Fibroblast of skin of back (primary cell): Measurements from ENCODE around the gene C19orf85. TPM values are rescaled to one million over a fixed set of nuclear protein-coding genes. Genes with fewer than 3 reads are reported as not detected.
"Not testable (repeated sequence)": the region's sequence is repeated elsewhere in the genome, so short reads cannot be mapped to it uniquely, and the experiment has no call there.

ENCODE experiments used
- DNase-seq: peaks from one replicate; pipeline ENCODE4 v3.0.0-alpha.2; 2013
- polyA plus RNA-seq, 2 experiments: library from polyadenylated mRNA; unstranded; fragments of 120-200 nt; gene quantifications; one replicate each; pipeline ENCODE4 v1.2.1, GENCODE V29; 2013; ENCODE audit not compliant: insufficient read length in 2 of 2

Gene C19orf85
- not detected for polyA plus RNA-seq (2013, experiment 1 of 2; ENCODE audit: insufficient read length)
- polyA plus RNA-seq (2013, experiment 2 of 2; ENCODE audit: insufficient read length) = not detected

- DNase-seq = no peak
Observed at GRCh38 chr19:55464662-55465054, at the start of gene C19orf85. C19orf85 (minus strand) TSS chr19:55464751; CDS start chr19:55464554, 197 bp downstream.

DNA sequence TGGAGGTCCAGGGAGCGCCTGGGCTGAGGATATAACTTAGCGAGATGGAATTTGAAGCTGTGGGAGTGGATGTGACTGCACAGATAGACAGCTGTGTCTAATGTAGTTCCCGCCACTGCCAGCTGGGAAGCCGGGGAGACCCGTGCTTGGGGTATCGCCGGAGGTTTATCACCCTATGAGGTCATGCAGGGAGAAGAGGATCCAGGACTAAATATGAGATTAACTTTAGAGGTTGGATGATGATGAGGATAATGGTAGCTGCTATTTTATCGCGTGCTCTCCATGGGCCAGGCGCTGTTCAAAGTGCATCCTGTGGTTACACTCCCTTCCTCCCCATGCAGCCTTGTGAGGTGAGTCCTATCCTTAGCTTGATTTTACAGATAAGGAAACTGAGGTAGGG, 43.6 kb upstream of the C19orf85 start:
- DNase-seq = no peak

DNA sequence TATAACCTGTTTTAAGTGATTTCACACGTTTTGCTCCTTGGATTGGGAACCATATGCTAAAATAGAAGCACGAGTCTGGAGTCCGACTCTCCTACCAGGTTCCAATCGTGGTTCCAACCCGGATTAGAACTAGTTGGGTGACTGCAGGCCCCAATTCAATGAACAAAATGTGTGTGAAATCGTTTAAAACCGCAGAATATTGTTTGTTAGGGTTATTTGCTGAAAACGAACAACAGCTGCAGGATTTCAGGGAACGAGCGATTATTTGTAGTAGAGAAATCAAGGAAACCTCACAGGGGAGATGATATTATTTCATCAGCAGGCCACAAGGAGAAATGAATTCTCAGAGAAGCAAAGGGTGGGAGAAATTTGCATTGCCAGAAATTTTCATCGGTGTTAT, 40.4 kb upstream of the C19orf85 start:
- no peak for DNase-seq

- DNase-seq = no peak
Observed at GRCh38 chr19:55504252-55504603, 39.7 kb upstream of the C19orf85 start.

GRCh38 chr19:55503502-55504251, 39.1 kb upstream of the C19orf85 start:
- peak; percentile 90 for DNase-seq

DNA sequence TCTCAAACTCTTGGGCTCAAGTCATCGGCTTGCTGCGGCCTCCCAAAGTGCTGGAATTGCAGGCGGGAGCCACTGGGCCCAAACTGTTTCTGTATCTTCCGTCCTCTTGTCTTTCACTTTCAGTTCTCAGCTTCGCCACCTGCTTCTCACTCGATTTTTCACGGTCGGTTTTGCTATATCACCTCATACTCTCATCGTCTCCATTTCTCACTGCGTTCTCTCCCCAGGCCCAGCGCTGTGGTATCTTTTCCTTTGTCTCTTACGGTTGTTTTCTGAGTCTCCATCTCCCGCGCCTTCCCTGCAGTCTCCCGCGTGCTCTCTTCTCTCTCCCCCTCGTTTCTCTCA, 38.6 kb upstream of the C19orf85 start:
- DNase-seq = no peak

DNA sequence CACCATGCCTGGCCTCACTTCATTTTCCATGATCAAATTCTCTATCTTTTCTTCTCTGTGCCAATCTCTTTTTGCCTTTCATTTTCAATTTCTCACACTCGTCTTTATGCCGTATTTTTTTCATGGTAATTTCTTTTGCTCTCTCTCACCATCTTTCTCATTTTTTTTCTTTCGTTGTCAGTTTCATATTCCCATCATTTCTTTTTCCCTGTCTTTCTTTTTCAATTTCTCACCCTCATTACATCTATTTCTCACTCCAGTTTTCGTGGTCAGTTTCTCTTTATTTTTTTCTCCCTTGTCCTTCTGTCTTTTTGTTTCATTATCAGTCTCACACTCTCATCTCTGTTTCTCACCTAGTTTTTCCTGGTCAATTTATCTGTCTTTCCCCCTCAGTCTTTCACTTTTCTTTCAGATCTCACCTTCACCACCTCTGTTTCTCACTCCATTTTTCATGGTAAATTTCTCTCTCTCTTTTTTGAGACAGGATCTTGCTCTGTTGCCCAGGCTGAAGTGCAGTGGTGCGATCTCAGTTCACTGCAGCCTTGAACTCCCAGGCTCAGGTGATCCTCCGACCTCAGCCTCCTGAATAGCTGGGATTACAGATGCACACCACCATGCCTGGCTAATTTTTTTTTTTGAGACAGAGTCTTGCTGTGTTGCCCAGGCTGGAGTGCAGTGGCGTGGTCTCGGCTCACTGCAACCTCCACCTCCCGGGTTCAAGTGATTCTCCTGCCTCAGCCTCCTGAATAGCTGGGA, 37.8 kb upstream of the C19orf85 start:
- no peak for DNase-seq

DNA sequence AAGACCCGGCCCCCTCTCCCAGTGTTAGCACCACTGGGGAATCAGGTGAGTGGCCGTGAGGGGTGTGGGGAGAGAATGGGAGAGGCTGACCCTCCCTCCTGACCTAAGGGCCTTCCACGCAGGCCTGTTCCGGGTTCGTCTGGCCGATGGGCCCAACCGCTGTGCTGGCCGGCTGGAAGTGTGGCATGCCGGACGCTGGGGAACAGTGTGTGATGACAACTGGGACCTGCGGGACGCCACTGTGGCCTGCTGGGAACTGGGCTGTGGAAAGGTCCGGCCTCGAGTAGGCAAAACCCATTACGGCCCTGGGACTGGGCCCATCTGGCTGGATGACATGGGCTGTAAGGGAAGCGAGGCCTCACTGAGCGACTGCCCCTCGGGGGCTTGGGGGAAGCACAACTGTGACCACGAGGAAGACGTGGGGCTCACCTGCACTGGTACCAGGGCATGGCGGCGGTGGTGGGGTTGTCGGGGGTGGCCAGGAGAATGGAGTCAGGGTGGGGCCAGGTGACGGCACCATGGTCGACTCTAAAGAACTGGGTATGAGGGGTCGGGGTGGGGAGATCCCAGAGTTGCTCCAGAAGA, 35.9 kb upstream of the C19orf85 start:
- no peak for DNase-seq

DNA sequence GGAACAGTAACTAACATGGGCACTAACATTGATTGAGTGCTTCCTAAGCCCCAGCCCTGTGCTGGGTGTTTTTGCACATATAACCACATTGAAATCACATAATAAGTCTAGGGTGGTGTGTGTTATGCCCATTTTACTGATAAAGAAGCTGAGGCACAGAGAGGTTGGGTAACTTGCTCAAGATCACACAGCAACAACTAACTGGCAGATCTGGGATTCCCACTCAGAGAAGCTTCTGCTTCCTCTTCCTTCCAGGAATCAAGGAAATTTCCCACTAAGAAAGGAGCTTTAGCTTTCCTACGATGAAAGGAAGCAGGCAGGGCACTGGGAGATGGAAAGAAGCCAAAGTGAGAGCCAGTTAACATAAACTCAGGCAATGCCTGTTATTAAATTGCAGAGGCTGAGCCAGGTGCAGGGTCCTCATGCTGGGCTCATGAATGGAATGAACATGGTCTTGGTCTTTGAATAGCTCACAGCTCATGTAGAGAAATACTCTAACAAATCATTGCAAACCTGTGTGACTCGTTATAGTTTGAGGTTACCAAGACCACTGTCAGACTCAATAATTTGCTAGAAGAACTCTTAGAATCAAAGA, 33.8 kb upstream of the C19orf85 start:
- DNase-seq = no peak

GRCh38 chr19:55497763-55498162, 33.2 kb upstream of the C19orf85 start:
- no peak for DNase-seq

DNA sequence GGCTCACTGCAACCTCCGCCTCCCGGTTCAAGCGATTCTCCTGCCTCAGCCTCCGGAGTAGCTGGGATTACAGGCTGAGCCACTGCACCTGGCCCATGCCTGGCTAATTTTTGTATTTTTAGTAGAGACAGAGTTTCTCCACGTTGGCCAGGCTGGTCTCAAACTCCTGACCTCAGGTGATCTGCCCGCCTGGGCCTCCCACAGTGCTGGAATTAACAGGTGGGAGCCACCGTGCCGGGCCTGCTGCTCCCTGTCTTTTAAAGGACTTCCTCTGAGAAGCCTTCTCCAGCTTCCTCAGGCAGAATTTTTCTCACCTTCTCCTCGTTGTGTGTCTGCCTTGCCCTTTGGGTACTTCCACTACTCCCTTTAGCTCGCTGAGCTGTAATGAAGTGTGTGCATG, 32.3 kb upstream of the C19orf85 start:
- not testable (repeated sequence) for DNase-seq

GRCh38 chr19:55495646-55496349, 31.2 kb upstream of the C19orf85 start:
- DNase-seq = no peak

DNA sequence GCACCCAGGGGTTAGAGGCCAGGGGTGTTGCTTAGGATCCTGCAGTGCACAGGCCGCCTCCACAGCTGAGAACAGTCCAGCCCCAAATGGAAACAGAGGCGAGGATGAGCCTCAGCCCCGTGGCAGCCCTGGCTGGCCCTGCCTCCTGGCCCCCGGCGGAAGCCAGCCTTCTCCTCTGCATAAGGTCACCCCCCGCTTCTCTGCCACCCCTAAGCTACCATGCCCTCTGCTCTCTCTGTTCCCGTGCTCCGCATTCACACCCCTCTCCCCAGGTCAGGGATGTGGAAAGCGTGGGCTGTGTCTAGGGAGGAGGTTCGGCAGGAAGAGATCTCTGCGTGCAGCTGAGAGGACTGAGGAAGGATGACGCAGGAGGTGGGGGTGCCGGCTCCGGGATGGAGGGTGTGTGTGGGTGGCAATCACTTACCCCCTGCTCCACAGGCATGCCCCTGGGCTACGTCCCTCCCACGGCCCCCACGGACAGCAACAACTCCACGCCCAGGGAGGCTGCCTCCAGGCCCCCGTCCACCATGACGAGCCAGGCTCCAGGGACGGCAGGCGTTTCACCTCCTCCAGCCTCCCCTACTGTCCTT, 29.7 kb upstream of the C19orf85 start:
- peak; percentile 62 for DNase-seq

DNA sequence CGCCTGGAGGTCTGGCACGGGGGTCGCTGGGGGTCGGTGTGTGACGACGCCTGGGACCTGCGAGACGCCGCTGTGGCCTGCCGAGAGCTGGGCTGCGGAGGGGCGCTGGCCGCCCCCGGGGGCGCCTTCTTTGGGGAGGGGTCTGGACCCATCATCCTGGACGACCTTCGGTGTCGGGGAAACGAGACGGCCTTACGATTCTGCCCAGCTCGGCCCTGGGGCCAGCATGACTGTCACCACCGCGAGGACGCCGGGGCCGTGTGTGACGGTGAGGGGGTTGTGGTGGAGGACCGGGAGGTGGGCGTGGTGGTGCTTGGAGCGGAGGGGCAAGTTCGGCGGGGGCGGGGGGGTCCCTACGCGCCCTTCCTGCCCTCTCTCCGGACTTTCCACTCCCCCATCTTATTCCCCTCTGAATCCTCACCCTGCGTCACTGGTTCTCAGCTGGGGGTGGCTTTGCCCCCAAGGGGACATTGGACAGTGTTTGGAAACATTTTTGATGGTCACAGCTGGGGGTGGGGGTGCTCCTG, 29.2 kb upstream of the C19orf85 start:
- DNase-seq = no peak

DNA sequence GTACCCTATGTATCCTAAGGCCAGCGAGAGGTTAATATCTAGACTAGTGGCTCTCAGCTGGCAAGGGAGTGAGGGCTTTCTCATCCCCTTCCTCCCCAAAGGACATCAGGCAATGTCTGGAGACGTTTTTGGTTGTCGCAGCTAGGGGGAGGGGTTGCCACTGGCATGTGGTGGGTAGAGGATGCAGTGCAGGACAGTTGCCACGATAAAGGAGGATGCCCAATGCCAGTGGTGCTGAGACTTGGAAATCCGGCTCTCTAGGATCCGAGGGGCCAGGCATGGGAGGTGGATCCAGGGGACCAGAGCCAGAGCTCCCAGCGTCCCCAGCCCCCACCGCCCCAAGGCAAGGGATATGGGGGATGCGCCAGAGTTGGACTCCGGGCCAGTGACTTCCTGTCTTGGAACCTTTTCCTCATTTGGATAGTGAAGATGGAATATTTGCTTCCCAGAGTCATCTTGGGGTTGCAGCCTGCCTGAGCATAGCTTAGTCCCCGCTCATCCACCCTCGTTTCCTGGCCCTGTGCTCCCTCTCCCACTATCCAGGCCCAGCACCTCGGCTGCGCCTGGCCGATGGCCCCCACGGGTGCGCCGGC, 28.6 kb upstream of the C19orf85 start:
- DNase-seq = peak; percentile 78

- DNase-seq = no peak
Observed at GRCh38 chr19:55492362-55492944, 27.9 kb upstream of the C19orf85 start.

- no peak for DNase-seq
Observed at GRCh38 chr19:55491546-55492360, 27.2 kb upstream of the C19orf85 start.

- DNase-seq = no peak
Observed at GRCh38 chr19:55490478-55491432, 26.2 kb upstream of the C19orf85 start.
